A549 (cell line): Measurements from ENCODE around the gene SCARF1. TPM values are rescaled to one million over a fixed set of nuclear protein-coding genes. Genes with fewer than 3 reads are reported as not detected.

Experiments
- ATAC-seq, 2 experiments: fragments of 200-7000 bp in 1 of 2; fragments of >200 bp in 1 of 2; cut with Nextera tagmentation in 1 of 2; cut with Tn5 transposase in 1 of 2; 3 replicates each; pipeline versions ENCODE4 v1.8.0 to v1.9.1; 2018 to 2020; ENCODE audit warnings: mild to moderate bottlenecking in 1 of 2, moderate library complexity in 1 of 2
- CTCF ChIA-PET: fragments of 300-600 bp; sonication (Branson Sonifier 250); formaldehyde crosslinking; extraction: SDS; loops from one replicate; lab custom pipeline; 2021; ENCODE audit warnings: antibody characterized with exemption, inconsistent platforms; lab: Yijun Ruan, JAX
- POLR2A ChIA-PET: fragments of 350-600 bp; formaldehyde crosslinking; extraction: SDS; loops from one replicate; lab custom pipeline; 2021; ENCODE audit warnings: antibody characterized with exemption, inconsistent platforms; lab: Yijun Ruan, JAX
- DNase-seq, 2 experiments: peaks; one replicate each; pipeline versions ENCODE4 v3.0.0 to v3.0.0-alpha.2; 2011 to 2016; ENCODE audit warnings: low read depth in 1 of 2, low spot score in 1 of 2
- FAIRE-seq: peaks from 2 replicates; lab custom pipeline; 2011; peaks lifted over from hg19 to GRCh38; lab: Jason Lieb, UNC
- H3K27ac ChIP-seq, 2 experiments: fragments of >200 bp; sonication (Bioruptor Twin); formaldehyde crosslinking; 3 replicates each; pipeline ENCODE4 v1.5.1; 2016 to 2017
- H3K4me1 ChIP-seq: fragments of >200 bp; sonication (Bioruptor Twin); formaldehyde crosslinking; 3 replicates; pipeline ENCODE4 v1.6.1; 2016
- H3K4me2 ChIP-seq: fragments of >200 bp; sonication (Bioruptor Twin); formaldehyde crosslinking; 3 replicates; pipeline ENCODE4 v1.6.1; 2016
- H3K4me3 ChIP-seq: fragments of >200 bp; sonication (Bioruptor Twin); formaldehyde crosslinking; 3 replicates; pipeline ENCODE4 v1.5.1; 2016
- H3K9me3 ChIP-seq: fragments of >200 bp; sonication (Bioruptor Twin); formaldehyde crosslinking; 3 replicates; pipeline ENCODE4 v1.6.1; 2016
- CTCF ChIP-seq: fragments of >200 bp; sonication (Bioruptor Twin); formaldehyde crosslinking; IDR thresholded peaks from 3 replicates; pipeline ENCODE4 v1.5.1; 2016
- E2F6 ChIP-seq: IDR thresholded peaks from 2 replicates; pipeline ENCODE4 v1.6.1; 2012; ENCODE audit warnings: low read depth, borderline replicate concordance
- EHF ChIP-seq: fragments of 250-450 bp; sonication (Bioruptor Pico); IDR thresholded peaks from 2 replicates; pipeline ENCODE4 v1.5.0; 2020; ENCODE audit warnings: mild to moderate bottlenecking
- ESRRA ChIP-seq: fragments of 150-350 bp; IDR thresholded peaks from 2 replicates; pipeline ENCODE4 v1.6.1; 2014; ENCODE audit warnings: mild to moderate bottlenecking, low read length, borderline replicate concordance
- HOXA7 ChIP-seq: fragments of 250-450 bp; sonication (Bioruptor Pico); IDR thresholded peaks from 2 replicates; pipeline ENCODE4 v1.5.0; 2020; ENCODE audit warnings: mild to moderate bottlenecking, moderate library complexity
- HOXB13 ChIP-seq: fragments of 250-450 bp; sonication (Bioruptor Pico); IDR thresholded peaks from 2 replicates; pipeline ENCODE4 v1.5.0; 2020; ENCODE audit warnings: low read depth, mild to moderate bottlenecking, moderate library complexity
- HOXB5 ChIP-seq: fragments of 250-450 bp; sonication (Bioruptor Pico); IDR thresholded peaks from 2 replicates; pipeline ENCODE4 v1.5.0; 2020; ENCODE audit warnings: mild to moderate bottlenecking, moderate library complexity
- JUN ChIP-seq, 2 experiments: fragments of >200 bp; sonication (Bioruptor Twin); formaldehyde crosslinking; IDR thresholded peaks; 2 replicates in 1 of 2; 3 replicates in 1 of 2; pipeline ENCODE4 v1.6.1; 2016 to 2017
- MAFK ChIP-seq: fragments of 450-650 bp; IDR thresholded peaks from 2 replicates; pipeline ENCODE4 v1.6.1; 2014; ENCODE audit not compliant: partially characterized antibody
- NFE2L2 ChIP-seq: fragments of 150-350 bp; conservative IDR thresholded peaks from 2 replicates; pipeline ENCODE4 v1.6.1; 2014; ENCODE audit warnings: low read length
- PBX3 ChIP-seq: IDR thresholded peaks from 2 replicates; pipeline ENCODE4 v1.6.1; 2012
- PHF8 ChIP-seq: fragments of 200-600 bp; sonication (generic); IDR thresholded peaks from 2 replicates; pipeline ENCODE4 v1.6.1; 2016; ENCODE audit warnings: low read depth, mild to moderate bottlenecking, antibody characterized with exemption, moderate library complexity, borderline replicate concordance
- POLR2A ChIP-seq: IDR thresholded peaks from 2 replicates; pipeline ENCODE4 v1.6.1; 2012; ENCODE audit warnings: mild to moderate bottlenecking, low read length
- POLR2AphosphoS2 ChIP-seq: conservative IDR thresholded peaks from 2 replicates; pipeline ENCODE4 v1.6.1; 2012; ENCODE audit warnings: low read length, improper control_type of control experiment, inconsistent platforms
- RAD21 ChIP-seq, 2 experiments: fragments of >200 bp in 1 of 2; sonication (Bioruptor Twin) in 1 of 2; formaldehyde crosslinking in 1 of 2; IDR thresholded peaks in 1 of 2; conservative IDR thresholded peaks in 1 of 2; 2 replicates in 1 of 2; 3 replicates in 1 of 2; pipeline ENCODE4 v1.6.1; 2012 to 2018; ENCODE audit warnings: inconsistent platforms in 1 of 2
- RNF2 ChIP-seq: fragments of 200-600 bp; sonication (generic); IDR thresholded peaks from 2 replicates; pipeline ENCODE4 v1.6.1; 2016; ENCODE audit warnings: low read depth, mild to moderate bottlenecking, antibody characterized with exemption, moderate library complexity, borderline replicate concordance
- TFCP2L1 ChIP-seq: fragments of 250-450 bp; sonication (Bioruptor Pico); IDR thresholded peaks from 2 replicates; pipeline ENCODE4 v1.5.0; 2021; ENCODE audit warnings: mild to moderate bottlenecking
- ZC3H11A ChIP-seq: fragments of 450-650 bp; IDR thresholded peaks from 2 replicates; pipeline ENCODE4 v1.6.1; 2014; ENCODE audit warnings: antibody characterized with exemption, mild to moderate bottlenecking
- ZFP36 ChIP-seq: fragments of 450-650 bp; IDR thresholded peaks from 2 replicates; pipeline ENCODE4 v1.6.1; 2014; ENCODE audit warnings: borderline replicate concordance; ENCODE audit not compliant: partially characterized antibody
- ZSCAN20 ChIP-seq: fragments of 250-450 bp; sonication (Bioruptor Pico); IDR thresholded peaks from 2 replicates; pipeline ENCODE4 v1.8.0; 2022; ENCODE audit warnings: mild to moderate bottlenecking, moderate library complexity
- WGBS: methylation state at CpG from one replicate; pipeline ENCODE4 v1.1.6; 2017; ENCODE audit errors: missing lambda C conversion rate; 5-methylcytosine and 5-hydroxymethylcytosine counted together
- polyA plus RNA-seq, 4 experiments: library from polyadenylated mRNA; depleted of rRNA in 3 of 4; stranded (reverse); fragments of >200 nt; fragmentation: RNase III in 1 of 4; extraction: RNeasy Plus Mini Kit Qiagen cat#74134 plus additional on column Dnase treatment in 1 of 4; gene quantifications; 2 replicates in 3 of 4; 3 replicates in 1 of 4; pipeline ENCODE4 v1.2.3, GENCODE V29; 2011 to 2017

The SCARF1 gene
- polyA plus RNA-seq, 2 of the 4 experiments (the other 2 are of a cell fraction), result 0.09 to 0.30 TPM

GRCh38 chr17:1643293-1643998, 2.1 kb downstream of the SCARF1 start:
- H3K4me3 ChIP-seq, result peak overlapping the region; percentile 88
- TF ChIP-seq HOXB5 (CRISPR knock-in tag) (peak; percentile 57; the same call in 1 of the 2 replicates), JUN (IDR thresholded peaks at IDR 0.05) (peak in 1 of 2 experiments; percentile 33; a peak in 1 of 5 replicates), NFE2L2 (no peak), CTCF (peak; percentile 33)
- POLR2A ChIA-PET, result no interaction called here

GRCh38 chr17:1641065-1641403, 4.5 kb downstream of the SCARF1 start:
- Histone ChIP-seq H3K4me2 (no peak overlapping the region), H3K4me3 (no peak overlapping the region), H3K9me3 (no peaks in the 10 kb centered on the region), H3K27ac (no peak overlapping the region), H3K4me1 (peaks cover 23% of the 10 kb centered on the region)
- no peak for FAIRE-seq
- ATAC-seq, result peak in 1 of 2 experiments; percentile 50; a peak in 3 of 6 replicates
- DNase-seq, result no peak
- ChIA-PET POLR2A (interaction anchor here (0.7 kb wide), 2 partner anchors 8 to 12 kb away, joined by 3 to 4 read pairs; partner anchors contain the start of gene SLC43A2), CTCF (interaction anchor here (1.0 to 14.7 kb wide), 8 partner anchors 8 to 82 kb away, joined by 3 to 497 read pairs (median 5); partner anchors contain the start of genes PITPNA, RILP and SLC43A2)
- TF ChIP-seq RNF2, result no peak
- no peak for TF ChIP-seq E2F6
- no peak for TF ChIP-seq HOXB5 (CRISPR knock-in tag)
- no peak for TF ChIP-seq PBX3
- TF ChIP-seq POLR2AphosphoS2, result no peak
- TF ChIP-seq PHF8, result no peak
- TF ChIP-seq EHF, result no peak
- no peak for TF ChIP-seq TFCP2L1 (CRISPR knock-in tag)
- TF ChIP-seq ZC3H11A, result no peak
- TF ChIP-seq POLR2A, result no peak
- no peak for TF ChIP-seq RAD21 (conservative IDR thresholded peaks at IDR 0.05 in 1 of 2, IDR thresholded peaks at IDR 0.05 in 1 of 2)
- TF ChIP-seq ESRRA, result no peak
- no peak for TF ChIP-seq HOXB13 (CRISPR knock-in tag)
- TF ChIP-seq ZSCAN20 (CRISPR knock-in tag), result no peak
- no peak for TF ChIP-seq HOXA7 (CRISPR knock-in tag)
- TF ChIP-seq ZFP36, result no peak
- no peak for TF ChIP-seq MAFK
- TF ChIP-seq JUN (IDR thresholded peaks at IDR 0.05), result no peak
- WGBS, result 67% methylated on average over 12 of the region's 12 CpGs

More at GRCh38 chr17:1643293-1643998, 2.1 kb downstream of the SCARF1 start:
- Histone ChIP-seq H3K9me3 (no peaks in the 10 kb centered on the region), H3K4me1 (peaks cover 30% of the 10 kb centered on the region), H3K4me2 (peak overlapping the region; percentile 100), H3K27ac (peak overlapping the region; percentile 59 to 81; a peak in 5 of 6 replicates)
- WGBS, result under 1% methylated on average over 28 of the region's 90 CpGs
- ATAC-seq (peak; percentile 1 to 12; a peak in 2 of 6 replicates), FAIRE-seq (no peak), DNase-seq (peak; percentile 49 to 65)
- CTCF ChIA-PET, result interaction anchor here (0.7 to 11.7 kb wide), 6 partner anchors 8 to 162 kb away, joined by 3 to 204 read pairs (median 60); partner anchors contain the start of gene SLC43A2
